Stimulated activated CD8-positive, alpha-beta memory T cell treated with anti-CD3 and anti-CD28 coated beads, Interleukin-7, amount 100 ng/mL, for 48 hours (primary cell): ENCODE data around the gene PARD6B.
"Not testable (repeated sequence)": the region's sequence is repeated elsewhere in the genome, so short reads cannot be mapped to it uniquely, and the experiment has no call there.

ENCODE experiments used
- DNase-seq, 2 donors: peaks; one replicate each; pipeline ENCODE4 v3.0.0-alpha.2; 2020; ENCODE audit warnings: low read depth in 1 of 2; ENCODE audit errors: extremely low read depth in 1 of 2

PARD6B gene

GRCh38 chr20:50731055-50731929, at the start of gene PARD6B:
TSS of gene PARD6B (plus strand) at chr20:50731580. CDS start at chr20:50731787, 207 bp downstream.
- DNase-seq = peak; percentile 99

GRCh38 chr20:50682065-50682464, 49.3 kb upstream of the PARD6B start:
- no peak for DNase-seq

- no peak for DNase-seq
These were observed 48.3 kb upstream of the PARD6B start for GRCh38 chr20:50682947-50683530.

- no peak for DNase-seq
These were observed 47.8 kb upstream of the PARD6B start for GRCh38 chr20:50683570-50683969.

GRCh38 chr20:50686821-50687220, 44.6 kb upstream of the PARD6B start:
- DNase-seq = no peak

- no peak for DNase-seq
These were observed 43.0 kb upstream of the PARD6B start for GRCh38 chr20:50688256-50688975.

GRCh38 chr20:50689864-50690649, 41.3 kb upstream of the PARD6B start:
- no peak for DNase-seq

GRCh38 chr20:50690650-50691572, 40.5 kb upstream of the PARD6B start, which contains the start of gene RIPOR3:
TSS of gene RIPOR3 (minus strand) at chr20:50691542. CDS start at chr20:50691128, 414 bp downstream.
- no peak for DNase-seq

- DNase-seq = no peak
These were observed 39.5 kb upstream of the PARD6B start for GRCh38 chr20:50691573-50692551.

GRCh38 chr20:50692552-50692933, 38.8 kb upstream of the PARD6B start:
- no peak for DNase-seq

GRCh38 chr20:50693001-50693400, 38.4 kb upstream of the PARD6B start:
- DNase-seq = no peak

- no peak for DNase-seq
These were observed 36.8 kb upstream of the PARD6B start for GRCh38 chr20:50694379-50695134.

GRCh38 chr20:50695135-50695872, 36.1 kb upstream of the PARD6B start:
- DNase-seq = no peak

- DNase-seq = not testable (repeated sequence)
These were observed 33.1 kb upstream of the PARD6B start for GRCh38 chr20:50698255-50698654.

GRCh38 chr20:50699688-50700087, 31.7 kb upstream of the PARD6B start:
- DNase-seq = no peak

GRCh38 chr20:50701041-50701963, 30.1 kb upstream of the PARD6B start:
- DNase-seq = no peak
